Progenitor cell of endocrine pancreas (in vitro differentiated cells): Measurements from ENCODE around the gene SIRPG. TPM values are rescaled to one million over a fixed set of nuclear protein-coding genes. Genes with fewer than 3 reads are reported as not detected.

ENCODE experiments used
- DNase-seq: peaks from one replicate; pipeline ENCODE4 v3.0.0; 2021; ENCODE audit warnings: low spot score; ENCODE audit not compliant: unreplicated experiment
- H3K27ac Mint-ChIP-seq: 2 replicates; pipeline ENCODE4 v1.8.0; 2021; ENCODE audit warnings: mild to moderate bottlenecking, moderate library complexity, mixed read lengths
- H3K27me3 Mint-ChIP-seq: 2 replicates; pipeline ENCODE4 v1.8.0; 2021; ENCODE audit warnings: mixed read lengths
- H3K36me3 Mint-ChIP-seq: 2 replicates; pipeline ENCODE4 v1.8.0; 2022; ENCODE audit warnings: mixed read lengths; ENCODE audit not compliant: insufficient read depth
- H3K4me1 Mint-ChIP-seq: 2 replicates; pipeline ENCODE4 v1.8.0; 2021; ENCODE audit warnings: low read depth, mixed read lengths
- H3K4me3 Mint-ChIP-seq: 2 replicates; pipeline ENCODE4 v1.8.0; 2021; ENCODE audit warnings: low read depth, mild to moderate bottlenecking, moderate library complexity, mixed read lengths
- H3K9me3 Mint-ChIP-seq: 2 replicates; pipeline ENCODE4 v1.8.0; 2021; ENCODE audit warnings: low read depth, mixed read lengths
- CTCF ChIP-seq: fragments of 200-600 bp; sonication (generic); IDR thresholded peaks from one replicate; pipeline ENCODE4 v1.5.0; 2021; ENCODE audit warnings: antibody characterized with exemption, mild to moderate bottlenecking; ENCODE audit not compliant: unreplicated experiment
- total RNA-seq: library from RNA; stranded (reverse); gene quantifications from 2 replicates; pipeline ENCODE4 v1.2.1, GENCODE V29; 2021

Gene SIRPG
- total RNA-seq, 1 donor from 2014 or later: not detected

DNA sequence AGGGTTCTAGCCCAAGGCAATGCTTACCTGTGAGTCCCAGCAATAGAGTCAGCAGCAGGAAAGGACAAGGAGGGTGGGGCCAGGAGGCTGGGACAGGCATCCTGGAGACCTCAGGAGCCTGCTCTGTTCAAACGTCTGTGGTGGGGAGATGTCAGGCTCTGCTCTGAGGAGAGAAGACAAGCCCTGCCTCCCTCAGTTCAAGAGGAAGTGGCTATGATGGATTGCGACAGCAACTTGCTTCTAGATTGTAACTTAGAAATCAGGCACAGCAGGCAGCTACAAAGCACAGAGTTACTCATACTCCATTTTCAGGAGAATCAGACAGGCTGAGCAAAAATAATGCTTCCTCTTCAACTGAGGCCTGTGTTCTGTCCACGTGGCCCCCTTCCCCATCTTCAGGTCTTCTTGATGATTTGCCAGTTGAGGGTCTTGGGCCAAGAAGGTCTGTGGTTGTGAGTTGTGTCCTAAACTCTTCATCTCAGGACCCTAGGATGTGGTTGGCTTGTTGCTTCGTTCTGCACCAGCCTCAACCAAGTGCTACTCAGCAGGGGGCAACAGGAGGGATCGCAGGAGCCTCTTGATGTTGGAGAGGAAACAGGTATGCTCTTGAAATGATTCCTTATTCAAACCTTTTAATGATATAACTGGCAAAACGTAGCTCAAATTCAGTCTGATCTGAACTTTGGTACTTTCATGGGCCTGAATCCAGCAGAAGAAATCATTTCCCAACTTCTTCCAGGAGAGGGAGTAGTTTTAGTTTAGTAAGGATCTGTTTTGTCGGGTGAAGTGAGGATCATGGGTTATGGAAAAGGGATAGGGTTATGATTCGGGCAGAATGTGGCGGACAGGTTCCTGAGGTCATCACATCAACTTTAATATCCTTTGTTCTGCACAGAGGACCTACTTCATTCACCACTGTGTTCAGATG lies 68.8 kb downstream of the SIRPG start:
- no peaks in the 10 kb centered on the region for H3K9me3 Mint-ChIP-seq
- no peak overlapping the region for H3K27ac Mint-ChIP-seq
- no peaks in the 10 kb centered on the region for H3K36me3 Mint-ChIP-seq
- no peak overlapping the region for H3K4me3 Mint-ChIP-seq
- no peaks in the 10 kb centered on the region for H3K4me1 Mint-ChIP-seq
- TF ChIP-seq CTCF: no peak
- H3K27me3 Mint-ChIP-seq: no peaks in the 10 kb centered on the region
- DNase-seq: no peak

GRCh38 chr20:1587781-1588532 lies 69.6 kb downstream of the SIRPG start:
- no peak overlapping the region for H3K4me3 Mint-ChIP-seq
- no peaks in the 10 kb centered on the region for H3K4me1 Mint-ChIP-seq
- no peak for TF ChIP-seq CTCF
- no peak overlapping the region for H3K27ac Mint-ChIP-seq
- no peaks in the 10 kb centered on the region for H3K27me3 Mint-ChIP-seq
- DNase-seq: no peak
- H3K9me3 Mint-ChIP-seq: no peaks in the 10 kb centered on the region
- H3K36me3 Mint-ChIP-seq: no peaks in the 10 kb centered on the region

DNA sequence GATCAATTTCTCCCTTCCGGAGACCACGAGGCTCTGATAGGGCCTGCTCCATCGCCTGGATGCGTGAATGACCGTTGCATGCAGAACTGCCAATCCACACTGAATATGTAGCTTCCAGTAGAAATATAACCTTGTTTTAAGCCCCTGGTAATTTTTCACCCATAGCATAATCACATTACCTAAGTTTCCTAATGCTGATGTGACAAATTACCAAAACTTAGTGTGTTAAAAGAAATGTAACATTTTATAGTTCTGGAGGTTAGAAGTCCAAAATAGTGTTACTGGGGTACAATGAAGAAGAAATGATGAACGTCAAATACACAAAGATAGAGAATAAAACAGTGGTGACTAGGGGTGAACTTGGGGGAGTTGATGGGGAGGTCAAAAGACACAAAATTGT lies 78.1 kb downstream of the SIRPG start:
- DNase-seq: no peak
- no peaks in the 10 kb centered on the region for H3K9me3 Mint-ChIP-seq
- H3K27me3 Mint-ChIP-seq: no peaks in the 10 kb centered on the region
- no peaks in the 10 kb centered on the region for H3K36me3 Mint-ChIP-seq
- H3K4me1 Mint-ChIP-seq: no peaks in the 10 kb centered on the region
- no peak overlapping the region for H3K27ac Mint-ChIP-seq
- no peak for TF ChIP-seq CTCF
- no peak overlapping the region for H3K4me3 Mint-ChIP-seq

Other genes with a start within 250 kb of the SIRPG start
- 88.6 and 88.7 TPM in 2 replicates for gene NSFL1C, start 190.9 kb downstream of the SIRPG start, total RNA-seq
- not detected in 2 replicates for gene SIRPB2, start 166.4 kb downstream of the SIRPG start, total RNA-seq
- not detected in 2 replicates for gene SIRPD, start 100.1 kb downstream of the SIRPG start, total RNA-seq
- gene SIRPB1, start 37.8 kb downstream of the SIRPG start, total RNA-seq: 0.96 and 1.6 TPM in 2 replicates
- 15.2 and 16.2 TPM in 2 replicates for gene SIRPA, start 237.6 kb upstream of the SIRPG start, total RNA-seq